Measurements from ENCODE around the gene FBXL7.

DNA sequence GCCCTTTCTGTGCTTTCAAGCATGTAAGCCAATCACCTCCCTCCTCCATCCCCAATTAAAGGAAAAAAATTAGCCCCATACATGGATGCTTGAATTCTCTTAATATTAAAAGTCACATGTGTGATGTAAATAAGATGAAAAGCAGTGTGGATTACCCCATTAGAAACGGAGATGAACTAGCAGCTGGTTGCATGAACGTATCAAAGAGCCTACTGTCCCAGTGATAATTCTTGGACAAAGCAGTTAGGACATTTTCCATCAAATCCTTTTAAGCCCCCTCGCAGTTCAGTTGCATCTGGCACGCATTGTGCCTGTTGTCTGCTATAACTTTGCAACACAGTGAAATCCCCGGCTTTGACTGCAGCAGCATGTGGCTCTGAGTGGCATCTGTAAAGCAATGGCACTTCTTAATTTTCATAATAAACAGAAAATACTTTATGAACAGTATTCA is 285.6 kb downstream of the FBXL7 start:
- TF ChIP-seq, protein P1, sequence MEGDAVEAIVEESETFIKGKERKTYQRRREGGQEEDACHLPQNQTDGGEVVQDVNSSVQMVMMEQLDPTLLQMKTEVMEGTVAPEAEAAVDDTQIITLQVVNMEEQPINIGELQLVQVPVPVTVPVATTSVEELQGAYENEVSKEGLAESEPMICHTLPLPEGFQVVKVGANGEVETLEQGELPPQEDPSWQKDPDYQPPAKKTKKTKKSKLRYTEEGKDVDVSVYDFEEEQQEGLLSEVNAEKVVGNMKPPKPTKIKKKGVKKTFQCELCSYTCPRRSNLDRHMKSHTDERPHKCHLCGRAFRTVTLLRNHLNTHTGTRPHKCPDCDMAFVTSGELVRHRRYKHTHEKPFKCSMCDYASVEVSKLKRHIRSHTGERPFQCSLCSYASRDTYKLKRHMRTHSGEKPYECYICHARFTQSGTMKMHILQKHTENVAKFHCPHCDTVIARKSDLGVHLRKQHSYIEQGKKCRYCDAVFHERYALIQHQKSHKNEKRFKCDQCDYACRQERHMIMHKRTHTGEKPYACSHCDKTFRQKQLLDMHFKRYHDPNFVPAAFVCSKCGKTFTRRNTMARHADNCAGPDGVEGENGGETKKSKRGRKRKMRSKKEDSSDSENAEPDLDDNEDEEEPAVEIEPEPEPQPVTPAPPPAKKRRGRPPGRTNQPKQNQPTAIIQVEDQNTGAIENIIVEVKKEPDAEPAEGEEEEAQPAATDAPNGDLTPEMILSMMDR (IDR thresholded peaks at IDR 0.05; ENCODE audit: low read depth, low read length) = no peak
- TF ChIP-seq POLR2A (IDR thresholded peaks at IDR 0.05; ENCODE audit: extremely low read depth, insufficient read length) = no peak
- TF ChIP-seq, protein P2, sequence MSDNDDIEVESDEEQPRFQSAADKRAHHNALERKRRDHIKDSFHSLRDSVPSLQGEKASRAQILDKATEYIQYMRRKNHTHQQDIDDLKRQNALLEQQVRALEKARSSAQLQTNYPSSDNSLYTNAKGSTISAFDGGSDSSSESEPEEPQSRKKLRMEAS (IDR thresholded peaks at IDR 0.05; ENCODE audit: low read depth, low read length) = no peak

Data from NB4 (cell line).